ENCODE results near the gene GNB2.

DNA sequence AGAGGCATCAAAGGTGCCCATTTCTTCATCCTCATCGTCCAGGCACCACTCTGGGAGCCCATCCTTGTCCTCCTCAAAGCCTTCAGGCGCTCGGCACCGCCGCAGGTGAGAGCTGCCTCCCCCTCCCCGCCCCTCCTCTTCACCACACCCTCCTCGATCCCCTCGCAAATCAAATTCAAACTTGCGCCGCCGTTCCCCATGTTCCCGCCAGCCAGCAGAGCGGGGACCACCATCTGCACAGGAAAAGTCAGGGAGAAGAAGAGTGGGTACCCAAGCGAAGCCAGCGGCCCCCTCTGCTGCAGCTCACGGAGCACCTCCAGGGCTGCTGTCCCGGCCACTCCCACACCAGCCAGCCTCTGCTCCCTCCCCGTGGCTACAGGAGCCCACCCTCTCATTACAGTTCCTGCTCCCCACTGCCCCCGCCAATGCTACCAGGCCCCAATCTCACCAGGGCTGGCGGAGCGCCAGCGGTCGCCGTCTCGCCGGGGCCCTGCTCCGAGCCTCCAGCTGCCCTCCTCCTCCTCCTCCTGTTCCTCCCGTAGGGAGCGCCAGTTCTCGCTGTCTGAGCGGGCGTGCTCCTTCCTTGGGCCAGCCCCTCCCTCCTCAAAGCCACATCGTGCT, 12.8 kb downstream of the GNB2 start:
- TF ChIP-seq, protein P1, sequence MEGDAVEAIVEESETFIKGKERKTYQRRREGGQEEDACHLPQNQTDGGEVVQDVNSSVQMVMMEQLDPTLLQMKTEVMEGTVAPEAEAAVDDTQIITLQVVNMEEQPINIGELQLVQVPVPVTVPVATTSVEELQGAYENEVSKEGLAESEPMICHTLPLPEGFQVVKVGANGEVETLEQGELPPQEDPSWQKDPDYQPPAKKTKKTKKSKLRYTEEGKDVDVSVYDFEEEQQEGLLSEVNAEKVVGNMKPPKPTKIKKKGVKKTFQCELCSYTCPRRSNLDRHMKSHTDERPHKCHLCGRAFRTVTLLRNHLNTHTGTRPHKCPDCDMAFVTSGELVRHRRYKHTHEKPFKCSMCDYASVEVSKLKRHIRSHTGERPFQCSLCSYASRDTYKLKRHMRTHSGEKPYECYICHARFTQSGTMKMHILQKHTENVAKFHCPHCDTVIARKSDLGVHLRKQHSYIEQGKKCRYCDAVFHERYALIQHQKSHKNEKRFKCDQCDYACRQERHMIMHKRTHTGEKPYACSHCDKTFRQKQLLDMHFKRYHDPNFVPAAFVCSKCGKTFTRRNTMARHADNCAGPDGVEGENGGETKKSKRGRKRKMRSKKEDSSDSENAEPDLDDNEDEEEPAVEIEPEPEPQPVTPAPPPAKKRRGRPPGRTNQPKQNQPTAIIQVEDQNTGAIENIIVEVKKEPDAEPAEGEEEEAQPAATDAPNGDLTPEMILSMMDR (IDR thresholded peaks at IDR 0.05; ENCODE audit: low read length): no peak
- TF ChIP-seq EZH2phosphoT487 (IDR thresholded peaks at IDR 0.05; ENCODE audit: low read length) (no peak), EZH2 (optimal IDR thresholded peaks at IDR 0.05; ENCODE audit: low read depth, low read length) (no peak)
